ENCODE data around the gene EPG5. TPM values are rescaled to one million over a fixed set of nuclear protein-coding genes. Genes with fewer than 3 reads are reported as not detected.

Gene EPG5
- total RNA-seq, 1 donor from 2014 or later = 36.6 TPM

DNA sequence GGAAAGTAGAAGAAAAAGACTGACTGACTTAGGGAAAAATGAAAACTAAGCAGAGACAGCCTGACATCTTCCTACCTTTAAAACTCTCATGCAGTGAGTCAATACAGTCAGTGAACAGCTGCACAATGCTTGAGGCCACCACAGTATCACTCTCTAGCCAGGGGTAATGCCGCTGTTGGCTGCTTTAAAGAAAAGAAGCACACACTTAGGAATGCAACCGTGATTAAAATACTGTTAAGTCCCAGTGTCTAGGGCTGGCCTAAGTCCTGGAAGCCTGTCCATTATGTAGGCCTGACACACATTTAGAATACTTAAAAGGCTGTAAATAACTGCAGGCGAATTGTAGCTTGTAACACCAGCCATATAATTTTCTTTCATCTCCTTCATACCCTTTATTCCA is 91.0 kb downstream of the EPG5 start:
- Mint-ChIP-seq H3K36me3 (ENCODE audit: unreplicated experiment) (peaks cover 24% of the 10 kb centered on the region), H3K27ac (ENCODE audit: unreplicated experiment) (no peak overlapping the region), H3K9me3 (ENCODE audit: unreplicated experiment) (peaks cover 1% of the 10 kb centered on the region), H3K4me1 (ENCODE audit: low read depth, unreplicated experiment) (peaks cover 13% of the 10 kb centered on the region), H3K4me3 (ENCODE audit: unreplicated experiment) (no peak overlapping the region), H3K27me3 (ENCODE audit: unreplicated experiment) (peaks cover 2% of the 10 kb centered on the region)
- no peak for TF ChIP-seq CTCF (IDR thresholded peaks at IDR 0.05; ENCODE audit: partially characterized antibody, unreplicated experiment)
- DNase-seq = no peak

DNA sequence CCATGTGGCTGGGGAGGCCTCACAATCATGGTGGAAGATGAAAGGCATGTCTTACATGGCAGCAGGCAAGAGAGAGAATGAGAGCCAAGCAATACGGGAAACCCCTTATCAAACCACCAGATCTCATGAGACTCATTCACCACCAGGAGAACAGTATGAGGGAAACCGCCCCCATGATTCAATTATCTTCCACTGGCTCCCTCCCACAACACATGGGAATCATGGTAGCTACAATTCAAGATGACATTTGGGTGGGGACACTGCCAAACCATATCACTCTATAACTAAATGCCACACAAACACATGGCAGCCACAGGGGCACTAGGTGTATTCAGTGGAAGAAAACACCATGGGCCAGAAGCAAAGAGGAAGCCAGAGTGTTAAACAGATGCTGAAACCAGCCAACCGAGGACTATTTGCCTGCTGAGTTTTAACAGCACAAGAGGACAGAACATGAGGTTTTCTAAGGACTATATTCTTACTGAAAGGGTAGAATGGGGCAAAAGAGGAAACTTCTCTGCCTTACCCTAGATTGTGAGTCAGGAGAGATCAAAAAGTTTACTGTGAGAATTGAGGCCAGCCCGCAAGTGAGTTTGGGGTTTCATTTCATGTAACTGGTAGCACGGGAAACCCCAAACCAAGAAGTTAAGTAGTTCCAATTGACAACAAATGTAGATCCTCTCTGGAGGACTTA is 92.5 kb downstream of the EPG5 start:
- H3K4me1 Mint-ChIP-seq (ENCODE audit: low read depth, unreplicated experiment) = peaks cover under 1% of the 10 kb centered on the region
- no peak for TF ChIP-seq CTCF (IDR thresholded peaks at IDR 0.05; ENCODE audit: partially characterized antibody, unreplicated experiment)
- peaks cover 1% of the 10 kb centered on the region for H3K9me3 Mint-ChIP-seq (ENCODE audit: unreplicated experiment)
- DNase-seq = no peak
- peaks cover 21% of the 10 kb centered on the region for H3K36me3 Mint-ChIP-seq (ENCODE audit: unreplicated experiment)
- no peak overlapping the region for H3K4me3 Mint-ChIP-seq (ENCODE audit: unreplicated experiment)
- no peak overlapping the region for H3K27ac Mint-ChIP-seq (ENCODE audit: unreplicated experiment)
- H3K27me3 Mint-ChIP-seq (ENCODE audit: unreplicated experiment) = no peaks in the 10 kb centered on the region

GRCh38 chr18:45871431-45872084 is 95.6 kb downstream of the EPG5 start:
- no peak overlapping the region for H3K4me3 Mint-ChIP-seq (ENCODE audit: unreplicated experiment)
- TF ChIP-seq CTCF (IDR thresholded peaks at IDR 0.05; ENCODE audit: partially characterized antibody, unreplicated experiment) = no peak
- DNase-seq = no peak
- peaks cover 1% of the 10 kb centered on the region for H3K9me3 Mint-ChIP-seq (ENCODE audit: unreplicated experiment)
- H3K36me3 Mint-ChIP-seq (ENCODE audit: unreplicated experiment) = peaks cover 21% of the 10 kb centered on the region
- no peak overlapping the region for H3K27ac Mint-ChIP-seq (ENCODE audit: unreplicated experiment)
- H3K27me3 Mint-ChIP-seq (ENCODE audit: unreplicated experiment) = peaks cover 3% of the 10 kb centered on the region
- H3K4me1 Mint-ChIP-seq (ENCODE audit: low read depth, unreplicated experiment) = peaks cover 2% of the 10 kb centered on the region

GRCh38 chr18:45870419-45870818 is 96.7 kb downstream of the EPG5 start:
- TF ChIP-seq CTCF (IDR thresholded peaks at IDR 0.05; ENCODE audit: partially characterized antibody, unreplicated experiment) = no peak
- Mint-ChIP-seq H3K4me1 (ENCODE audit: low read depth, unreplicated experiment) (peaks cover 2% of the 10 kb centered on the region), H3K27ac (ENCODE audit: unreplicated experiment) (no peak overlapping the region), H3K27me3 (ENCODE audit: unreplicated experiment) (peaks cover 3% of the 10 kb centered on the region), H3K9me3 (ENCODE audit: unreplicated experiment) (peaks cover under 1% of the 10 kb centered on the region), H3K4me3 (ENCODE audit: unreplicated experiment) (no peak overlapping the region), H3K36me3 (ENCODE audit: unreplicated experiment) (peaks cover 18% of the 10 kb centered on the region)
- no peak for DNase-seq

DNA sequence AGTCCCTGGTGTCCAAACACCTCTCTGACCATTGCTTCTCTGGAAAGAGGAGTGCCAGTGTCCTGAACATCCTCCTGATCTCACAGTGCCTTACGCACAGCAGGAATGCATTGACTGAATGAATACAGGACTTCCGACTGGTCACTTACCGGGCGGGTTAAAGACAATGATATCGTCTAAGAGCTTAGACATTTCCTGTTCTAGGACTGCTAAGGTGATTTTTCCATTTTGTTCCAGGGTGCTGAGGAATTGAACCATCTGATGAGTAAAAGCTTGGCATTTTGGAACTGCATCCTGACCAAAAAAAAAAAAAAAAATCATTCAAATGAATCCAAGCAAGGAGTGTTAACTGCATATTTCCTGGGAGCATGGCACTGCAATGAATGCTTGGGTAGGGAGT is 101.7 kb downstream of the EPG5 start:
- Mint-ChIP-seq H3K4me1 (ENCODE audit: low read depth, unreplicated experiment) (peaks cover 2% of the 10 kb centered on the region), H3K36me3 (ENCODE audit: unreplicated experiment) (peaks cover 27% of the 10 kb centered on the region), H3K27me3 (ENCODE audit: unreplicated experiment) (peaks cover 4% of the 10 kb centered on the region), H3K9me3 (ENCODE audit: unreplicated experiment) (peaks cover 6% of the 10 kb centered on the region), H3K4me3 (ENCODE audit: unreplicated experiment) (no peak overlapping the region), H3K27ac (ENCODE audit: unreplicated experiment) (no peak overlapping the region)
- TF ChIP-seq CTCF (IDR thresholded peaks at IDR 0.05; ENCODE audit: partially characterized antibody, unreplicated experiment) = no peak
- no peak for DNase-seq

Data from glutamatergic neuron (in vitro differentiated cells).